ENCODE results near the gene ZNF511. TPM values are rescaled to one million over a fixed set of nuclear protein-coding genes. Genes with fewer than 3 reads are reported as not detected.

ZNF511 gene
- total RNA-seq, 2 experiments from 2014 or later: 58.0 to 60.1 TPM

DNA sequence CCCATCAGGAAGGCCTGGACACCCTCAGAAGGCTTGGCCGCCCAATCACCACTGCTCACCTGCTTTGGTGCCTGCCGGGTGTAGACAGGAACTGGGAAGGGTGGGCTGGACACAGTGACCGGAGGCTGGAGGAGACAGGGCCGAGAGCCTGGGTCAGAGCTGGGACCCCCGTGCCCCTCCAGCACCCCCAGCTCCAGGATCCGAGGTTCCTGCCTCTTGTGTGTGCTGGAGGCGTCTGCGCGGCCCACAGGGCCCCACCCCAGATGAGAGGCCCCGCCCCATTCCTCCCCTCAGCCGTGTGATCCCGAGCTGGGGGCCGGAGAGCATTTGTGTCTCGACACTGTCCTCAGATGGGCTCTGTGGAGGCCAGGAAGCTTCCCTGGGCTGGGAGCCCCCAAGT lies 41.4 kb upstream of the ZNF511 start:
- H3K27ac Mint-ChIP-seq: no peak overlapping the region
- H3K36me3 Mint-ChIP-seq (ENCODE audit: low read depth): peaks cover 13% of the 10 kb centered on the region
- H3K27me3 Mint-ChIP-seq: no peaks in the 10 kb centered on the region
- H3K4me3 Mint-ChIP-seq: no peak overlapping the region
- POLR2A ChIA-PET: interaction anchor here (1.3 to 2.4 kb wide), 2 partner anchors 9 to 10 kb away, joined by 4 to 8 read pairs; partner anchors contain the start of gene ADAM8
- H3K4me1 Mint-ChIP-seq (ENCODE audit: low read depth): peaks cover 23% of the 10 kb centered on the region
- TF ChIP-seq, protein P1, sequence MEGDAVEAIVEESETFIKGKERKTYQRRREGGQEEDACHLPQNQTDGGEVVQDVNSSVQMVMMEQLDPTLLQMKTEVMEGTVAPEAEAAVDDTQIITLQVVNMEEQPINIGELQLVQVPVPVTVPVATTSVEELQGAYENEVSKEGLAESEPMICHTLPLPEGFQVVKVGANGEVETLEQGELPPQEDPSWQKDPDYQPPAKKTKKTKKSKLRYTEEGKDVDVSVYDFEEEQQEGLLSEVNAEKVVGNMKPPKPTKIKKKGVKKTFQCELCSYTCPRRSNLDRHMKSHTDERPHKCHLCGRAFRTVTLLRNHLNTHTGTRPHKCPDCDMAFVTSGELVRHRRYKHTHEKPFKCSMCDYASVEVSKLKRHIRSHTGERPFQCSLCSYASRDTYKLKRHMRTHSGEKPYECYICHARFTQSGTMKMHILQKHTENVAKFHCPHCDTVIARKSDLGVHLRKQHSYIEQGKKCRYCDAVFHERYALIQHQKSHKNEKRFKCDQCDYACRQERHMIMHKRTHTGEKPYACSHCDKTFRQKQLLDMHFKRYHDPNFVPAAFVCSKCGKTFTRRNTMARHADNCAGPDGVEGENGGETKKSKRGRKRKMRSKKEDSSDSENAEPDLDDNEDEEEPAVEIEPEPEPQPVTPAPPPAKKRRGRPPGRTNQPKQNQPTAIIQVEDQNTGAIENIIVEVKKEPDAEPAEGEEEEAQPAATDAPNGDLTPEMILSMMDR (IDR thresholded peaks at IDR 0.05): no peak
- DNase-seq: no peak
- no peak for ATAC-seq
- CTCF ChIA-PET: interaction anchor here (0.8 to 1.5 kb wide), 2 partner anchors 41 to 62 kb away, joined by 3 to 5 read pairs; no protein-coding TSS in a partner anchor
- H3K9me3 Mint-ChIP-seq: no peaks in the 10 kb centered on the region
- intact Hi-C loops (cut with micrococcal nuclease): no loop called here

DNA sequence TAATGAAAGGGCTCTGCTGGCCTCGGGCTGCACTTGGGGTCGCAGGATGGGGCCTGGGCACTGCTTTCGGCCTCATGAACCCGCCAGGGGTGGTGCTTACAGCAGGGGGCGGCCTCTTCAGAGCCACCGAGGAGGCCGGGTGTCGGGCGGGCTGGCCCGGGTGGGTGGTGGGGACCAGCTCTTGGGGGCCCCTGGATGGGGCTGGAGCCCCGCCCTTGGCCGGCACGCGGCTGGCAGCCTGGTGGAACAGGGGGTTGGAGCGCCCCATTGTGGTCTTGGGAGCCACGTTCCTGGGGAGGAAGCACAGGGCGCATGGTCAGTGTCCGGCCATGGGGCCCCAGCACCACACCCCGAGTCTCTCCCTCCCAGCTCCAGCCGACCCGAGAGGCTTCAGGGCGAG lies 40.9 kb upstream of the ZNF511 start:
- Mint-ChIP-seq H3K27me3 (no peaks in the 10 kb centered on the region), H3K4me3 (no peak overlapping the region), H3K36me3 (ENCODE audit: low read depth) (peaks cover 8% of the 10 kb centered on the region), H3K9me3 (no peaks in the 10 kb centered on the region), H3K27ac (no peak overlapping the region), H3K4me1 (ENCODE audit: low read depth) (peaks cover 18% of the 10 kb centered on the region)
- TF ChIP-seq, protein P1 (IDR thresholded peaks at IDR 0.05): no peak
- ChIA-PET CTCF (interaction anchor here (1.5 kb wide), 1 partner anchor 40 kb away, joined by 5 read pairs; no protein-coding TSS in a partner anchor), POLR2A (interaction anchor here (1.3 to 2.4 kb wide), 2 partner anchors 8 to 10 kb away, joined by 4 to 8 read pairs; partner anchors contain the start of gene ADAM8)
- ATAC-seq: no peak
- no peak for DNase-seq
- intact Hi-C loops (cut with micrococcal nuclease): no loop called here

- H3K36me3 Mint-ChIP-seq (ENCODE audit: low read depth): peaks cover 4% of the 10 kb centered on the region
- ATAC-seq: no peak
Observed at GRCh38 chr10:133268532-133268931, 40.2 kb upstream of the ZNF511 start.

GRCh38 chr10:133269367-133269766 lies 39.3 kb upstream of the ZNF511 start:
- ChIA-PET POLR2A (no interaction called here), CTCF (no interaction called here)
- Mint-ChIP-seq H3K36me3 (ENCODE audit: low read depth) (peaks cover 4% of the 10 kb centered on the region), H3K27ac (no peak overlapping the region), H3K4me3 (no peak overlapping the region), H3K9me3 (no peaks in the 10 kb centered on the region), H3K27me3 (no peaks in the 10 kb centered on the region), H3K4me1 (ENCODE audit: low read depth) (peaks cover 10% of the 10 kb centered on the region)
- intact Hi-C loops (cut with micrococcal nuclease): no loop called here
- TF ChIP-seq, protein P1 (IDR thresholded peaks at IDR 0.05): no peak
- DNase-seq: no peak
- no peak for ATAC-seq

More at GRCh38 chr10:133268532-133268931, 40.2 kb upstream of the ZNF511 start:
- Mint-ChIP-seq H3K27ac (no peak overlapping the region), H3K4me3 (no peak overlapping the region), H3K27me3 (no peaks in the 10 kb centered on the region), H3K9me3 (no peaks in the 10 kb centered on the region), H3K4me1 (ENCODE audit: low read depth) (peaks cover 12% of the 10 kb centered on the region)
- CTCF ChIA-PET: no interaction called here
- intact Hi-C loops (cut with micrococcal nuclease): no loop called here
- TF ChIP-seq, protein P1 (IDR thresholded peaks at IDR 0.05): no peak
- no peak for DNase-seq
- POLR2A ChIA-PET: no interaction called here

DNA sequence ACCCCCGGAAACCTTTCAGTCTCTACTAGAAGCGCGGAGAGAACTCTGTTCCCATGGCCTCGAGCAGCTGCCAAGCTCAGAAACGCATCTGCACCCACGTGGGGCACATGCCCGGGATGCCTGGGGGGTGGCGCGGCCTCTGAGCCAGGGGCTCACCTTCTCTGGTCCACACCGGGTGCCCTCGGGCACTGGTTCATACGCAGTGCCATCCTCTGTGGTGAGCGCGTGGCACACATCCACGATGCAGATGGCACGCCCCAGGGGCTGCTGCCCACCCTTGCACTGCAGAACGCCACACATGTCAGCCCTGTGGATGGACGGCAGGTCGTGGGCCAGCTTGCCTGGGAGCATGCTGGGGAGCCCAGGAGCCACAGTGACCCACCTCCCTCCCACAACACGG lies 38.5 kb upstream of the ZNF511 start:
- DNase-seq (no peak), ATAC-seq (no peak)
- H3K4me3 Mint-ChIP-seq: no peak overlapping the region
- no peaks in the 10 kb centered on the region for H3K9me3 Mint-ChIP-seq
- H3K27me3 Mint-ChIP-seq: no peaks in the 10 kb centered on the region
- intact Hi-C loops (cut with micrococcal nuclease): no loop called here
- TF ChIP-seq, protein P1 (IDR thresholded peaks at IDR 0.05): no peak
- no peak overlapping the region for H3K27ac Mint-ChIP-seq
- CTCF ChIA-PET: no interaction called here
- peaks cover 5% of the 10 kb centered on the region for H3K4me1 Mint-ChIP-seq (ENCODE audit: low read depth)
- POLR2A ChIA-PET: interaction anchor here (3.1 kb wide), 1 partner anchor 7 kb away, joined by 12 read pairs; no protein-coding TSS in a partner anchor
- H3K36me3 Mint-ChIP-seq (ENCODE audit: low read depth): peaks cover 4% of the 10 kb centered on the region

Measured in activated CD8-positive, alpha-beta T cell treated with anti-CD3 and anti-CD28 coated beads for 36 hours (primary cell).